NB4 (cell line): ENCODE results near the gene GRM8.

ENCODE experiments used
- CTCF ChIP-seq: IDR thresholded peaks from one replicate; pipeline ENCODE4 v1.5.1; 2012; ENCODE audit warnings: low read depth, low read length
- MAX ChIP-seq: IDR thresholded peaks from 2 replicates; pipeline ENCODE4 v1.6.1; 2011; ENCODE audit warnings: low read depth, low read length
- POLR2A ChIP-seq: IDR thresholded peaks from 2 replicates; pipeline ENCODE4 v1.6.1; 2011; ENCODE audit warnings: mild to moderate bottlenecking; ENCODE audit not compliant: insufficient read length; ENCODE audit errors: extremely low read depth

DNA sequence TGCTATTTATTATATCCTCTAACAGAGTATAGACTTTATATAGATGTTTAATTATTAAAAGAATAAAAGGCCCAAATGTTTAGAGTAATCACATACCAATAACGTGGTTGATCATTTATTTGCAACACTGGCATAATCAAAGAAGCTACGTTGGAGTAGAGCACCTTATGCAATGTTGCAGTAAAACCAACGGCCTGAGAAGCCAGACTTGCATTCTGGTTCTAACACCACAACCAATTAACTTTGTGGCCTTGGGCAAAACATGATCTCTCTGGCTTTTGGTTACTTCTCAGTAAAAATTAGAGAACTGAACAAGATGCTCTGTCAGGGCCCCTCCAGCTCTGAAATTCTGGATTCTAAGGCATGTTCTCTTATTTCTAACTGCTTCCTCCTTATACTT is 476.2 kb downstream of the GRM8 start:
- TF ChIP-seq CTCF (no peak), POLR2A (no peak), MAX (no peak)
